SK-N-SH (cell line): ENCODE results near the gene ANKRD16.

ENCODE experiments used
- CHD2 ChIP-seq: fragments of 150-350 bp; IDR thresholded peaks from 2 replicates; pipeline ENCODE4 v1.6.1; 2018; ENCODE audit warnings: low read length; ENCODE audit not compliant: partially characterized antibody
- CTCF ChIP-seq: fragments of 200-600 bp; sonication (generic); IDR thresholded peaks from 2 replicates; pipeline ENCODE4 v1.6.1; 2017; ENCODE audit warnings: antibody characterized with exemption, mild to moderate bottlenecking, moderate library complexity
- GATA2 ChIP-seq: sonication (generic); formaldehyde crosslinking; IDR thresholded peaks from 2 replicates; pipeline ENCODE4 v1.5.0; 2020; ENCODE audit warnings: mild to moderate bottlenecking, missing genetic modification reagents
- MAX ChIP-seq: IDR thresholded peaks from 2 replicates; pipeline ENCODE4 v1.4.0; 2012; ENCODE audit warnings: low read depth
- RFX5 ChIP-seq: IDR thresholded peaks from 2 replicates; pipeline ENCODE4 v1.6.1; 2012; ENCODE audit warnings: mild to moderate bottlenecking, improper control_type of control experiment, low read length
- SMC3 ChIP-seq: IDR thresholded peaks from 2 replicates; pipeline ENCODE4 v1.6.1; 2012; ENCODE audit warnings: low read depth, low read length, improper control_type of control experiment
- TAF1 ChIP-seq: IDR thresholded peaks from 2 replicates; pipeline ENCODE4 v1.6.1; 2012; ENCODE audit warnings: low read depth, mild to moderate bottlenecking, low read length, moderate library complexity, borderline replicate concordance

- TF ChIP-seq RFX5 (no peak), GATA2 (CRISPR knock-in tag) (no peak), CTCF (no peak), TAF1 (no peak), MAX (no peak; the same call in 1 of the 2 replicates), CHD2 (no peak), SMC3 (no peak)
These were observed 75.3 kb downstream of the ANKRD16 start for GRCh38 chr10:5814110-5815107.
